Coronary artery (tissue), 2 donors: ENCODE measurements around the gene PNPLA8.

ENCODE experiments used
- DNase-seq: peaks from one replicate; pipeline ENCODE4 v3.0.0-alpha.2; 2017; ENCODE audit warnings: low spot score
- H3K27ac ChIP-seq, 2 donors: fragments of 200-600 bp; sonication (generic); one replicate each; pipeline ENCODE4 v1.5.1; 2016 to 2019
- H3K4me3 ChIP-seq: fragments of 200-600 bp; sonication (generic); 2 replicates; pipeline ENCODE4 v1.5.1; 2016; ENCODE audit warnings: mild to moderate bottlenecking, moderate library complexity
- CTCF ChIP-seq: fragments of 200-600 bp; sonication (generic); IDR thresholded peaks from one replicate; pipeline ENCODE4 v1.5.1; 2019; ENCODE audit warnings: antibody characterized with exemption

The PNPLA8 gene

DNA sequence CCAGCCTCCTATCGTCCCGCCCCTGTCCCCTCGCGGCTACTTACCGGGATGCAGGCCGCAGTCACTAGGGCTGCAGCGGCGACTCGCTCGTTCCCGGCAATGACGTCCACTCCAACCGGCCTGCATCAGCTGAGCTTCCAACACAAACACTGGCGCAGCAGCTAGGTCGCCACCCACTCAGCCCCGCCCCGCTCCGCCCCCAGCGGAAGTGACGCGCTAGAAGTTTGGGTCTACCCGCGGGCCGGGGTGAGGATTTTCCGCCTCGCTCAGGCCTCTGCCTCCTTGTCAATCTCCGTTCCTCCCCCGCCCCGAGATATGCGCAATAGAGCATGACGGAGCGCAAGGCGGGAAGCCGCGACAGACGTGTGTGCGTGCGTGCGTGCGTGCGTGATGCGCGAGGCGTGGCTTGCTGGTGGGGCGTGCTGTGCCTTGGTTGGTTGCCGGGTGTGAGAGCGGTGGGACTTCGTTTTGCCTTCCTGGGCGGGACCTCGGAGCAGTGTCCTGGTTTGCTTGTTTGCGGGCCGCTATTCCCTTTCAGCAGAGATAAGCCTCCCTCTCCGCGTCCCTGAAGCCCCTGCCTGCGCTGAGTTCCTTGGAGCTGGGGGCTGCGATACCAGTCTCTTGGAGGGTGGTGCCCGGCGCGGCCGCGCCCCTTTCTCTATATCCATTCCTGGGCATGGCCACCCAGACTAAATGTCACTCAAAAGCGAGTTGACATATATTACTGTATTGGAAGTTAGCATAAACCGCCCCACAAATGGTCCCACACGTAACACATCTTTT is at the start of gene PNPLA8:
TSS of gene PNPLA8 (minus strand) at position 151 of the 783 bp plus-strand sequence. CDS start 10,644 bp downstream, outside the sequence.
- TF ChIP-seq CTCF: no peak
- Histone ChIP-seq H3K27ac (peak within 1 kb of the TSS; percentile 96 to 97), H3K4me3 (peak within 1 kb of the TSS; percentile 75)
- DNase-seq: peak; percentile 100

DNA sequence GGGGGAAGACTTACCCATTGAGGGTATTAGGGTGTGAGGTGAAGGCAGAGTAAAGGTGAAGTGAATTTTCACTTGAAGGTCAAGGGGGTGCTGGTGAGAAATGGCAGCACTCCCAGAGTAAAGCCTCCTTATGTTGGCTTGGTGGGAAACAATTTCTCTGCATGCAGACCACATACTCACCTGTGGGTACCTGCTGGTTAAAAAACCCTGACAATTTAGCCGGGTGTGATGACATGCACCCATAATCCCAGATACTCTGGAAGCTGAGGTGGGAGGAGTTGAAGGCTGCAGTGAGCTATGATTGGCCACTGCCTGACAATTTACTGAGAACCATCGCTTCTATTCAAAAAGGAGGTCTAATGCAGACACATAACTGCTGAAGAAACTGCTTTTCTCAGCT is 49.2 kb upstream of the PNPLA8 start:
- Histone ChIP-seq H3K4me3 (no peak overlapping the region), H3K27ac (no peak overlapping the region)
- DNase-seq: no peak
- no peak for TF ChIP-seq CTCF

- no peak for DNase-seq
- Histone ChIP-seq H3K27ac (no peak overlapping the region), H3K4me3 (no peak overlapping the region)
- no peak for TF ChIP-seq CTCF
Measured at GRCh38 chr7:108572480-108572879, 46.5 kb upstream of the PNPLA8 start.

DNA sequence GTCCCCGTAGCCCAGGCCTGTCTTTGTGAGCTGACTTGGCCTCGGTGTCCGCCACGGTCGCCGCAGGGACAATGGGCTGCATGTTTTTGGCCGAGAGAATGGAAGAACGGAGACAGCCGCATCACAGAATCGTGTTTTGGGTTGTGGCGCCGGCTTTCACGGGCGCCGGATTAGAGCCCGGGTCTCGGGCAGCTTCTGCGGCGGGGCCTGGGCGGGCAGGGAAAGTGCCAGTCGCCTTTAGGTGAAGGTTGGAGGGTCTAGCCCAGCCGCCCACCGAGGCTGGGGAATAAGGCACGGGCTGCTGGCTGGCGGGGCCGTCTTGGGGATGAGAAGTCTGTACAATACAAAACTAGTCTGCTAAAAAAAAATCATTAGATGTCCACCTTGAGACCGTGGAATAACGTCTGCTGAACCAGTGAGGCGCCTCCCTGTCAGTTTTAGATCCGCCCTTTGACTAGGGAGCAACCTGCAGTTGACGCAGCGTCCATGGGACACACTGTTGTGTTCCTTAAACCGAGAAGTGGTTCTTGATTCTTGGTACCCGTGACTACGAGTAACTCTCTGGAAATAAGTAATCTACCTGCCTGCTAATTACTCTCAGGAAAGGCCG is 44.3 kb upstream of the PNPLA8 start:
- DNase-seq: peak; percentile 75
- peak overlapping the region; percentile 94 to 97 for H3K27ac ChIP-seq
- H3K4me3 ChIP-seq: peak overlapping the region; percentile 77
- TF ChIP-seq CTCF: no peak

GRCh38 chr7:108569381-108570145 is 43.6 kb upstream of the PNPLA8 start, which contains the start of the genes DNAJB9 and THAP5:
Gene DNAJB9 (plus strand): TSS chr7:108569874. CDS start chr7:108571727, 1,853 bp downstream.
Gene THAP5 (minus strand): TSS chr7:108569706. CDS start chr7:108569569, 137 bp downstream.
- DNase-seq: peak; percentile 100
- Histone ChIP-seq H3K27ac (peak within 1 kb of the TSS; percentile 94 to 97), H3K4me3 (peak within 1 kb of the TSS; percentile 77)
- no peak for TF ChIP-seq CTCF

- no peak for TF ChIP-seq CTCF
- Histone ChIP-seq H3K4me3 (peak overlapping the region; percentile 77), H3K27ac (peak overlapping the region; percentile 94 to 97)
- no peak for DNase-seq
Measured at GRCh38 chr7:108568801-108569380, 43.0 kb upstream of the PNPLA8 start.
